WERI-Rb-1 (cell line): ENCODE results near the gene ADCY2.
"Not testable (repeated sequence)": the region's sequence is repeated elsewhere in the genome, so short reads cannot be mapped to it uniquely, and the experiment has no call there.

Experiments
- DNase-seq: peaks from one replicate; pipeline ENCODE4 v3.0.0-alpha.2; 2020
- H3K27ac ChIP-seq: fragments of 250-450 bp; sonication (Bioruptor Pico); 2 replicates; pipeline ENCODE4 v1.5.1; 2020; ENCODE audit warnings: mild to moderate bottlenecking, moderate library complexity
- H3K27me3 ChIP-seq: fragments of 250-450 bp; sonication (Bioruptor Pico); 2 replicates; pipeline ENCODE4 v1.5.1; 2021; ENCODE audit warnings: mild to moderate bottlenecking, low read depth, moderate library complexity; ENCODE audit not compliant: insufficient read depth, severe bottlenecking
- H3K36me3 ChIP-seq: fragments of 250-450 bp; sonication (Bioruptor Pico); 2 replicates; pipeline ENCODE4 v1.5.1; 2020; ENCODE audit warnings: mild to moderate bottlenecking, moderate library complexity
- H3K4me3 ChIP-seq: 2 replicates; pipeline ENCODE4 v1.5.1; 2011; ENCODE audit warnings: low read depth, mild to moderate bottlenecking, control low read depth, low read length
- H3K9me3 ChIP-seq: fragments of 250-450 bp; sonication (Bioruptor Pico); 2 replicates; pipeline ENCODE4 v1.5.1; 2021; ENCODE audit warnings: mild to moderate bottlenecking, moderate library complexity; ENCODE audit not compliant: severe bottlenecking
- TF ChIP-seq, protein P1 (sequence below): IDR thresholded peaks from 2 replicates; pipeline ENCODE4 v1.5.1; 2011; ENCODE audit warnings: low read depth, mild to moderate bottlenecking, control low read depth, inconsistent platforms, low read length

Gene ADCY2

DNA sequence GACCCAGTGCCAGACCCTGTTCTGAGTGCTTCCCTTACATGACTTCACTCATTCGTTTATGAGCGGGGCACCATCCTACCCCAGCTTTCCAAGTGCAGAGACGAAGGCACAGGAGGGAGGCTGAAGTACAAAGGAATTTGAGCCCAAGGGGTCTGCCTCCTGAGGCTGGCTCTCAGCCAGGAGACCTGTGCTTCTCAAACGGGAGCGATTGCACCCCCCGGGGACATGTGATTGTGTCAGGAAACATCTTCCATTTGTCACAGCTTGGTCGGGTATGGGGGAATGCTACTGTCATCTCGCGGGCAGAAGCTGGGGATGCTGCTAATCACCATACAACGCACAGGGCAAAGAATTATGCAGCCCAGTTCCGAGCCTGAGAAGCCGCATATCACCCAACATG lies 23.9 kb downstream of the ADCY2 start:
- no peaks in the 10 kb centered on the region for H3K27me3 ChIP-seq
- DNase-seq = no peak
- no peak overlapping the region for H3K27ac ChIP-seq
- H3K4me3 ChIP-seq = no peak overlapping the region
- TF ChIP-seq, protein P1, sequence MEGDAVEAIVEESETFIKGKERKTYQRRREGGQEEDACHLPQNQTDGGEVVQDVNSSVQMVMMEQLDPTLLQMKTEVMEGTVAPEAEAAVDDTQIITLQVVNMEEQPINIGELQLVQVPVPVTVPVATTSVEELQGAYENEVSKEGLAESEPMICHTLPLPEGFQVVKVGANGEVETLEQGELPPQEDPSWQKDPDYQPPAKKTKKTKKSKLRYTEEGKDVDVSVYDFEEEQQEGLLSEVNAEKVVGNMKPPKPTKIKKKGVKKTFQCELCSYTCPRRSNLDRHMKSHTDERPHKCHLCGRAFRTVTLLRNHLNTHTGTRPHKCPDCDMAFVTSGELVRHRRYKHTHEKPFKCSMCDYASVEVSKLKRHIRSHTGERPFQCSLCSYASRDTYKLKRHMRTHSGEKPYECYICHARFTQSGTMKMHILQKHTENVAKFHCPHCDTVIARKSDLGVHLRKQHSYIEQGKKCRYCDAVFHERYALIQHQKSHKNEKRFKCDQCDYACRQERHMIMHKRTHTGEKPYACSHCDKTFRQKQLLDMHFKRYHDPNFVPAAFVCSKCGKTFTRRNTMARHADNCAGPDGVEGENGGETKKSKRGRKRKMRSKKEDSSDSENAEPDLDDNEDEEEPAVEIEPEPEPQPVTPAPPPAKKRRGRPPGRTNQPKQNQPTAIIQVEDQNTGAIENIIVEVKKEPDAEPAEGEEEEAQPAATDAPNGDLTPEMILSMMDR = no peak
- peaks cover 89% of the 10 kb centered on the region for H3K36me3 ChIP-seq
- no peaks in the 10 kb centered on the region for H3K9me3 ChIP-seq

DNA sequence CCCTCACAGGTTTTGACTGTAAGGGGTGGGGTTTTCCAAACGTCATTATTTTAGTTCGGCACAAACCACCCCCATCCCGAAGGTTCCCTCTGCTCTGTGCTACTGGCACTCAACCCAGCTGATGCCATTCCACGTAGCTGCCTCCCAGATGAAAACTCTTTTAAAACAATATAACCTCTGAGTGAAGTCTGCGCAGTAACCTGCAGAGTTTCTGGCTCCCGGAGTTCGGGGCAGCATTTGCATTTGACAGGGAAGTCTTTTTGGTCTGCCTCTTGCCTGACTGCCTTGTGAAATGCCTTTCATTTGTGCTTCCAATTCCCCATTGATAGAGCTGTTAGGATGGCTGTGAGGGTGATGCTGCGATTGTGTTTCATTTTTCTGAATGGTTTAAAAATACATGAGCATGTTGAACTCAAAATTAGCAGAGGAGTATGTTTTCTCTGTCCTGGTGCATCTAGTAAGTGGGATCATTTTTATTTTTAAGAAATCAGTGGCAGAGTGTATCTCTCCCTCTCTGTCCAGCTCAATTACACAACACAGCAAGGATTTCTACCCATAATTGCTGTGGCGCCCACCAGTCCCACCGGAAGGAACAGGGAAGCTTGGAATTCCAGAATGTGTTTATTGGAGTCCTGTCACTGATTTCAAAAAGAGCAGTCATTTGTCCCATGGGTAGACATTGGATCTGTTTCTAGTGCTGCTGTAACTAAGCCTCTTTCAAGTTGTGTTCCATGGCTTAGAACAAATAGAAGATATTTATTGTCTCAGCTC lies 24.8 kb downstream of the ADCY2 start:
- Histone ChIP-seq H3K36me3 (peaks cover 86% of the 10 kb centered on the region), H3K9me3 (no peaks in the 10 kb centered on the region), H3K27me3 (no peaks in the 10 kb centered on the region), H3K4me3 (no peak overlapping the region), H3K27ac (no peak overlapping the region)
- DNase-seq = no peak
- TF ChIP-seq, protein P1 = no peak

DNA sequence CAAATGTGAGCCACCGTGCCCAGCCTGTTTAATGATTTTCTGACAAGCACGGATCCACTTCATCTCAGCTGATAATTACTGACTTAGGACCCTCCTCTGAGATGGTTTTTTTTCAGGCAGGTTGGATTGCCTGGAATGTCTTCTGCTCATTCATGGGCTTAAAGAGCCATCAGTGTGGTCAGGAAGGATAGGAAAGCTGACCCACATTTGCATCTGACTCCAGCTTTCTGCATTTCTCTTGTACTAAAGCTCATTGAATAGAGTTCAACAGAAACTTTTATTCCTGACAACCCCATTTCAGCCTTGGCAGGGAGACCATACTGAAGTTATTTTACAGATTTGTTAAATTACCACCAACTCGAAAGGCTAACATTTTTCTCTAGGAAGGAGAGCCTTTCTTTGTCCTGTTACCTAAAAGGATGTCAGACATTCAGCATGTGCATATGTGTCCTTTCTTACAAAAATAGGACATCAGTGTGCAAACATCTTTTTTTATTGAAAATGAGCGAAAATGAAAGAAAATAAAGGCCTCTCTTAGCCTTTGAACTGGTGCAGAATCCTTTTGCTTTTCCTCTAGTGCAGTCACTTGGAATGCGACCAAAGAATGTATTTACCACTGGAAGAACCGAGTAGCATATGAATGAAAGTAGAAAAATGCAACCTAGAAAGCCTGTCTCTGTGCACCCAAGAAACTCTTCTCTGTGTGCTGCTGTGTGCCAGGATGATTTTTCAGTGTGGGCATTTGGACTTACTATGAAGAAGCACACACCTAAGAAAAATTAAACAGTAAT lies 26.6 kb downstream of the ADCY2 start:
- Histone ChIP-seq H3K9me3 (no peaks in the 10 kb centered on the region), H3K4me3 (no peak overlapping the region), H3K36me3 (peaks cover 77% of the 10 kb centered on the region), H3K27me3 (no peaks in the 10 kb centered on the region), H3K27ac (no peak overlapping the region)
- TF ChIP-seq, protein P1 = no peak
- DNase-seq = no peak

DNA sequence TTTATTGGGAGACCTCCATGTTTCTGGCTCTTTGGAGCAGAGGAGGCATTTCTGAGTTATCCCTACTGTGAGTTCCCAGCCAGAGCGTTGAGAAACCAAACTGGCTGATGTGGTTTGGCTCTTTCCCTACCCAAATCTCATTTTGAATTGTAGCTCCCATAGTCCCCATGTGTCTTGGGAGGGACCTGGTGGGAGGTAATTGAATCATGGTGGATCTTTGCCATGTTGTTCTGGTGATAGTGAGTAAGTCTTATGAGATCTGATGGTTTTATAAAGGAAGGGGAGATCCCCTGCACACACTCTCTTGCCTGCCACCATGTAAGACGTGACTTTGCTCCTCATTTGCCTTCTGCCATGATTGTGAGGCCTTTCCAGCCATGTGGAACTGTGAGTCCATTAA lies 27.3 kb downstream of the ADCY2 start:
- not testable (repeated sequence) for H3K9me3 ChIP-seq, DNase-seq, H3K27ac ChIP-seq, H3K4me3 ChIP-seq, H3K27me3 ChIP-seq
- H3K36me3 ChIP-seq = peaks cover 70% of the 10 kb centered on the region

DNA sequence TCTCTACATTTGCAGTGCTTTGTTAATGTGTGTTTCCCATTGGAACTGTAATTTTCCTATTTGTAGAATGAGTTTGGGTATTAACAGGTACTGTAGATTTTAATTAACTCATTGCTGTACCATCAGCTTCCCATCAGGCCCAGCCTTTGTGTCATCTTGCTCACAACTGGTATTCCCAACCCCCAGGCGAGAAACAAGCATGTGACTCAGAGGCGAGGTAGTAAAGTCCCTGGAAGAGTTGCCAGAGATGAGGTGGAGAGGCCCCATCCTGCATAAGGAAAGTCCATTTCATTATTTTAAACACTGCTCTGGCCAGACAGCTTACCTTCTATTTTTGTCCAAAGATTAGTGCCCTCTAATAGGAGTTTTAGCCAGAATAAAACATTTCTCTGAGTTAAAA lies 29.9 kb downstream of the ADCY2 start:
- no peak overlapping the region for H3K27ac ChIP-seq
- H3K4me3 ChIP-seq = no peak overlapping the region
- no peak for DNase-seq
- H3K27me3 ChIP-seq = no peaks in the 10 kb centered on the region
- TF ChIP-seq, protein P1 = no peak
- H3K36me3 ChIP-seq = peaks cover 52% of the 10 kb centered on the region
- H3K9me3 ChIP-seq = no peaks in the 10 kb centered on the region

DNA sequence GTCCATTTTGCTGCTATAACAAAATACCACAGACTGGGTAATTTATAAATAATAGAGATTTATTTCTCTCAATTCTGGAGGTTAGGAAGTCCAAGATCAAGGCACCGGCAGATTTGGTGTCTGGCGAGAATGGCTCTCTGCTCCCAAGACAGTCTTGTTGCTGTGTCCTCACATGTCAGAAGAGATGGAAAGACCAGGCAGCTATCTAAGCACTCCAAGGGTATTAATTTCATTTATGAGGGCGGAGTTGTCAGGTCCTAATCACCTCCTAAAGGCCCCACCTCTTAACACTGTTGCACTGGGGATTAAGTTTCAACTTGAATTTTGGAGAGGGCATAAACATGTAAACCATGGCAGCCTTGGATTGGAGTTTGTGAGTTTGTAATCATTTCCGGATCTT lies 30.3 kb downstream of the ADCY2 start:
- no peak for DNase-seq
- Histone ChIP-seq H3K27ac (no peak overlapping the region), H3K36me3 (peaks cover 47% of the 10 kb centered on the region), H3K9me3 (no peaks in the 10 kb centered on the region), H3K4me3 (no peak overlapping the region), H3K27me3 (no peaks in the 10 kb centered on the region)
- TF ChIP-seq, protein P1 = no peak
